DMS79 treated with DMSO at 0.1 percent for 48 hours (cell line): ENCODE data around the gene GABBR2.
"Not testable (repeated sequence)": the region's sequence is repeated elsewhere in the genome, so short reads cannot be mapped to it uniquely, and the experiment has no call there.

Experiments
- DNase-seq: peaks from one replicate; lab custom pipeline; 2025; lab: John Stamatoyannopoulos, UW

GABBR2 gene

DNA sequence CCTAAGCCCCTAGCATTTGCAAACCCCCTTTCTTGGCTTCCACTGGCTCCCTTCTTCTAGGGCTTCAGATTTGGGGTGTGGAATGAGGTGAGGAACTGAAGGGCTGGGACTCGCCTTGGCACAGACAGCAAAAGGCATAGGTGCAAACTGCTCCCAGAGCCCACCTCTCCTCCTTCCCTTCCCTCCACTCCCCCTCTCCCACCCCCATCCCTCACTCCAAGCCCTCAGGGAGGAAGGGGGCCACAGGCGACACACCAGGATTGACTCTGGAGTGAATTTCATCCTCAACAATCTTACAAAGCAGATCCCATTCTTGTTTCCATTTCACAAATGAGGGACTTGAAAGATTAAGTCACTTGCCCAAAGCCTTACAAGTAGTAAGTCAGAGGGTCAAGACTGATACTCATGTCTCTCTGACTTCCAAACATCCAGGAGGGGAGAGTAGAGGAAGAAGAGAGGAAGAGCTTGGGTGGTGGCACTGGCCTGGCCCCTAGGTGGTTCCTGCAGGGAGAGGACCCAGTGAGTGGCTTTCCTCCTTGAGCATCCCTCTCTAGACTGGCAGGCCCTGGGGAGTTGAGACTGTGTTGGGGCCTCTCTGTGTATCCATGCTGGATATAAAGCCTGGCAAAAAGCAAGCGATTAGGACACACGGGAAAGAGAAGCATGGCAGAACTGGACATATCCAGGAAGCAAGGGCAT, 193.1 kb downstream of the GABBR2 start:
- no peak for DNase-seq

GRCh38 chr9:98514841-98515240, 193.9 kb downstream of the GABBR2 start:
- no peak for DNase-seq

DNA sequence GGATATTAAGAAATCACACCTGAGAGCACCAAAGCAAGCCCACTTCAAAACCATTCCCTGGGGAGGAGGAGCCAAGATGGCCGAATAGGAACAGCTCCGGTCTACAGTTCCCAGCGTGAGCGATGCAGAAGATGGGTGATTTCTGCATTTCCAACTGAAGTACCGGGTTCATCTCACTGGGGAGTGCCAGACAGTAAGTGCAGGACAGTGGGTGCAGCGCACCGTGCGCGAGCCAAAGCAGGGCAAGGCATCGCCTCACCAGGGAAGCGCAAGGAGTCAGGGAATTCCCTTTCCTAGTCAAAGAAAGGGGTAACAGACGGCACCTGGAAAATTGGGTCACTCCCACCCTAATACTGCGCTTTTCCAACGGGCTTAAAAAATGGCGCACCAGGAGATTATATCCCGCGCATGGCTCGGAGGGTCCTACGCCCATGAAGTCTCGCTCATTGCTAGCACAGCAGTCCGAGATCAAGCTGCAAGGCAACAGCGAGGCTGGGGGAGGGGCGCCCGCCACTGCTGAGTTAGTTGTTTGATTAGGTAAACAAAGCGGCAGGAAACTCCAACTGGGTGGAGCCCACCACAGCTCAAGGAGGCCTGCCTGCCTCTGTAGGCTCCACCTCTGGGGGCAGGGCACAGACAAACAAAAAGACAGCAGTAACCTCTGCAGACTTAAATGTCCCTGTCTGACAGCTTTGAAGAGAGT, 200.4 kb downstream of the GABBR2 start:
- DNase-seq = not testable (repeated sequence)

- DNase-seq = no peak
Observed at GRCh38 chr9:98506422-98507054, 202.2 kb downstream of the GABBR2 start.

DNA sequence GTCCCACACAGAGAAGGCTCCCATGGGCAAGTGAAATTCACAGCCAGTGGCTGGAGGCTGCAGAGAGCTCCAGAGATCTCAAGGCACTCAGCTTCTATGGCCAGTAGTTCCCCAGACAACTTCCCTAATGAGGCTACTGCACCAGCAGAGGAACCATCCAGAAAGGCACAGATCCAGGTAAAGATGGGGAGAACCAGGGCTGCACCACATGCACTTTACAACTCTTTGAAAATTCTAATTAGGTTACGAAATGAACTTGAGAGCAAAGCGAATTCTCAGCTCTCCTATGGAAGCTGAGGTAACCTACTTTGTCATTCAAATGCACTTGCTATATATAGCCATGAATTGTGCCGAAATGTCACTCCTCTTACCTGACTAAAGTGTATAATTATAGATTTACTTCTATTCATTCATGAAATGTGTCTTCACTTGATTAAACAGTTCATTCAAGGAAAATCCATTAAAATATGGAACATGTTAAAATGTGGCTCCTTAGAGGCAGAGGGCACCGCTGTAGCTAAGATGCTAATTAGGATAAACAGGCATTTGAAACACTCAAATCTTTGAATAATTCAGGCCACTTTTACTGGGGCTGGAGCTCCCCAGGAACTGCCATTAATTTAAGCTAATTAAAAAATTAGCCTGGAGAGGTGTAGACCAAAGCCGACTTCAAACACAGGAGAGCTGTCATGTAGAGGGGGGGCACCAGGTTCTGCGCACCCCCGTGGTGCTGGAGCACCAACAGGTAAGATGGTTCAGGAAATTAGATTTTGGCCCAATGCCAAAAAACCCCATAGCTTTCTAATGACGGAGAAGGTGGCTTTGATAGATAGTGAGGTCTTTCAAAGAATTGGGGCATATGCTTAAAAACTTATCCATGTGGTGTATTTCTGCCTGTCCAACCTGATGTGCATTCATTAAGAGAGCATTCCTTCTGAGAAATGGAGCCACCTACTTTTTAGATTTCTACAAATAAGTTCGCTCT, 204.1 kb downstream of the GABBR2 start:
- no peak for DNase-seq

GRCh38 chr9:98503867-98504266, 204.9 kb downstream of the GABBR2 start:
- no peak for DNase-seq

DNA sequence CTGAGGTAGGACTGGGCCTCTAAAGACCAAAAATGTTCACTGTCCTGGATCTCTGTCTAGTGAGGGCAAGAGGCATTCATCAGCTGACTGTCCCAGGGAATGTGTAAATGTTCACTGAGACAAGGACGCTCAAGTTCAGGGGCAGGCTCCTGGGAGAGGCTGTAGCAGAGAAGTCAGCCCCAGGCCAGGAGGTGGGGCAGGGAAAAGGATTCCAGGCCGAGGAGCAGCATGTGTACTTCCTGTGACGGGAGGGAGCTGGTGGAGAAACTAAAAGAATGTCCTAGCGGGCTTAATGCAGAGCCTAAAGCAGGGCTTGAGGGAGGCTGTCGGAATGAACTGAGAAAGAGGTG, 205.8 kb downstream of the GABBR2 start:
- no peak for DNase-seq

DNA sequence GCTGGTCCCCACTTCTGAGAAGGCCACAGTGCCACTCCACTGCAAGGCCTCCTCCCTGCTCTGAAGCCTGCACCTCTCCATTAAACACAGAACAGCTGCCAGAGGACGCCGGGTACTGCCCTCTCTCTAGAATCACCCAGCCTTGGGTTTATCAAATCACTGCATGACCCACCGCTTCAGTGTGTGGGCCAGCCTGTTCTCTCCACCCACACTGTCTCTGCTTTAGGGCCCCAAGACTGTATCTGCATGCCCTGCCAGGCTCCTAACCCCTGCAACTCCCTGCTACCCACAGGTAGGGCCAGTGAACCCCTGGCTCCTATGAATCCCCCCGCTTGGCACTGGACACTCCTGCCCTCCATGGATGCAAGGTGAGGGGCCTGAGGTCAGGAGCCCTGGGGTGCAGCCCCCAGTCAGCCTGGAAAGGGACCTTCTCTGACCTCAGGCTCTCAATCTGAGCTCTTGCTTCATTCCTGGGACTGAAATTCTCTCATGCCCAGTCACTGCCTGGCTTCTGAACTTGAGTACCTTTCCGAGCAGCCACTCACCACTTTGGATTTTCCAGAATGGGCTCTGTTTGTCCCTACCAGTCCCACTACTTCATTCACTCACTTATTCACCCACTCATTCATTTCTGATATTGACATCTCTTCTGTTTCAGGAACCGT, 206.3 kb downstream of the GABBR2 start:
- no peak for DNase-seq

GRCh38 chr9:98501819-98502218, 206.9 kb downstream of the GABBR2 start:
- no peak for DNase-seq

- not testable (repeated sequence) for DNase-seq
Observed at GRCh38 chr9:98501259-98501658, 207.5 kb downstream of the GABBR2 start.

- DNase-seq = no peak
Observed at GRCh38 chr9:98500337-98500919, 208.3 kb downstream of the GABBR2 start.

- no peak for DNase-seq
Observed at GRCh38 chr9:98495530-98495929, 213.2 kb downstream of the GABBR2 start.

DNA sequence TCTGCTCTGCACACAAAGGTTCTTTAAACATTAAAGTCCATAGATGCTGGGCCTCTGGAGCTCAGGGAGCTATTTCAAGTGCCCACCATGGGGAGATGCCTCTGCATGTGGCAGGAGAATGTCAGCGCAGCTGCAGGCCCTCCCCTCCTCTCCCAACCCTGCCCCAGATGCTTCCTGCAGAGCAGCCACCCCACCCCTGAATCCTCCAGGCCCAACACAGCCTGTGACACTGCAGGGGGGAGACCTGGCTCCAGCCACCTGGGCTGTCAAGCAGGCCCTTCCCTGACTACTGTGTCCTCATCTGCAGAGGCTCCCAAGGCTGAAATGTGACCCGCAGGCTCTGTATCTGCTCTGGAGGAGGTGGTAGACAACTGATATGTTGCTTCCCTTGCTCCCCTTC, 213.9 kb downstream of the GABBR2 start:
- no peak for DNase-seq

GRCh38 chr9:98491828-98492227, 216.9 kb downstream of the GABBR2 start:
- no peak for DNase-seq

DNA sequence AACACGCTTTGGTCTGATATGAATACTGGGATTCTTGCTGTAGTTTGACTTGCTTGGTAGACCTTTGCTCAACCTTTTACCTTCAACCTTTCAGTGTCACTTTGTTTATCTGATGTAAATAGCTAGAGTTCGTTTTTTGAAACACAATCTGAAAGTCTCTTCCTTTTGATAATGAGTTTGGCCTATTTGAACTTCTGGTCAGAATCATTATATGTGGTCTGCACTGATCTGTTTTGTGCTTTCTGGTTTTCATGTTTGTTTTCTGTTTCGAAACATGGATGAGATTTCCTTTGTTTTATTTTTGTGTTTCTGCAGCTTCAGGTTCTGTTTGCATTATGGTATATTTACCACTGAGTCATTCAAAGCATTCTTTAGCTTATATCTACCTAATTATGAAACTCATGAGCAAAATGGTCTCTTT, 217.5 kb downstream of the GABBR2 start:
- DNase-seq = no peak

GRCh38 chr9:98488571-98489312, 220.0 kb downstream of the GABBR2 start:
- no peak for DNase-seq

DNA sequence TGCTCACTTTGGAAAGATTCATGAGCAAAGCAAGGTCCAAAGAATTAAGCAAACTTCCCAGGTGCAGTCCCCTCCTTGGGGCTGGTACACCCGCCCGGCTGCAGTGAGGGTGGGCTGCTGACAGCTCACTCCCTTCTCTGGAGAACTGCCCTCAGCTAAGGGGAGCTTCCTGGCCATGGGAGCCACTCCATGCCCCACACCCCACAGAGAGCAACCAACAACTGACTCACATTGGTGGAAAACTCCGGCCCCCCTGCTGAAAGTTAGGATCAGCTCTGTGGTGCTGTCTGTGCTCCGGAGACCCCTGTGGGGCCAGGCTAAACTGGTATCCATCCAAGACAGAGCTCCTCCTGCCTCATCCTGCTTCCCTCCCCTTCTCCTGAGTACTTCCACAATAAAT, 223.0 kb downstream of the GABBR2 start:
- DNase-seq = no peak

DNA sequence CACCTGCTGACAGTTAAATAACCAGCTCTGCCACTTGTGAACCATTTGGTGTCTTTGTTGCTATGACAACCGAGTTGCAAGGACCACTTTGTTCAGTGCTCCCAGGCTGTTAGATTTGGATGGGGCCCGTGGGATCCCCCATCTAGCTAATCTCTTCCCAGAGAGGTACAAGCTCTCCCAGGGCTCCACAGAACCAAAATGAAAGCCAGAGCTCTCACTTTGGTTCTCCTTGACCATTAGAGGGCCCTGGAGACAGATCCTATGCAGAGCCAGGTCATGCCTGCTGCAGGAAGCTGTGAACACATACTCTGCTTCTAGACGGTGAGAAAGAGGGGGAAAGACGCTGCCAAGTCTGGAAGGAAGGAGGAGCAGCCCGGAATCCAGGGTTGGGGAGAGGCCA, 224.6 kb downstream of the GABBR2 start:
- DNase-seq = no peak

DNA sequence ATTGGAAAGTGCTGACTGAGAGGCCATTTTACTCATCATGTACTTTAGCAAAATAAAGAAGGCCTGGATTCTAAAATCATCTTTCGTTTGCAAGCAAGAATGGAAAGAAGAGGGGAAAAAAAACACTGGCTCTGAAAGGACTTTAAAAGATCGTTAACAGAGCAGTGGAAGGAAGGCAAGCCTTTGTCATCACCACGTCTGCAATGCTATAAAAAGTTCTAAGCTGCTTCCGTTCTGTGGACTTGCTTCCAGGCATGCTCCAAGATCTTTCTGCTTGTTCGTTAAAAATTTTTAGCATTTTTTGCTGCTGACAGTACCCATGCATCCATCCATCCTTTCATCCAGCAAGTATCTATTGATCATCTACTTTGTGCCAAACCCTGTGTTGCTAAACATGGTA, 226.5 kb downstream of the GABBR2 start:
- no peak for DNase-seq

GRCh38 chr9:98481676-98482075, 227.1 kb downstream of the GABBR2 start:
- DNase-seq = no peak
